ENCODE measurements around the gene EFEMP1.

The EFEMP1 gene

DNA sequence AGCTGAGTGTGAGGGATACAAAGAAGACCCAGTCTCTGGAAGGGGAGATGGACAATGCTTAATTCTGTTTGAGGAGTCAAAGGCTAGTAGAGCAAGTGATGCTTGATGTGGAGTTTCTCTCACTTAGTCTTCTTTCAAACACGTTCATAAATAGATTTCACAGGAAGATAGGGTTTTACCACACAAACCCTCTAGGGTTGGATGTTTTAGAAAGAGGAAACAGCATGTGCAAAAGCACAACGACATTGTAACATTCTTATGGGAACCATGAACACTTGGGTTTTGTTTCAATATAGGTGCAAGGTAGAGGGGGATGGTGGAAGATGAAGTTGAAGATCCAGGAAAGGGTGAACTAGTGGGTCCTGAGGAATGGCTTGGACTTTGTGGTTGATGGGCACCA lies 10.8 kb upstream of the EFEMP1 start:
- no peak for DNase-seq (ENCODE audit: low read depth in 2 of 3, low spot score in 2 of 3)

DNA sequence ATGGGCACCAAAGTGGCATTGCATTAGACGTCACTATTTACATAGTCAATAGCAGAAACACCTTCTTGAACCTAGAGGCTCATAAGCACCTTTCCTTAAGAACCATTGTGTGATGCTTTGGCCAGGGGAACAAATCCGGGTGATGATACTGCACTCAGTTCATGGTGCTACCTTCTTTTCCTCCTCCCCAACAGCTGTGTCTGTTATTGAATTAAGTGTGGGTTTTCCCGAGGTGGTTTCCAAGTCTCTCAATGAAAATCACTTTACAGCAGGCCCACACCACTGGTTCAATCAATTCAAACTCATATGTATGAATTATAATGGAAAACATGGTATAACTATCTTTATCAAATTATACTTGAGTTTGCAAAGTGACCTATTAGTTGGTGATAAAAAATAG lies 9.3 kb upstream of the EFEMP1 start:
- DNase-seq (ENCODE audit: low read depth in 2 of 3, low spot score in 2 of 3): no peak

DNA sequence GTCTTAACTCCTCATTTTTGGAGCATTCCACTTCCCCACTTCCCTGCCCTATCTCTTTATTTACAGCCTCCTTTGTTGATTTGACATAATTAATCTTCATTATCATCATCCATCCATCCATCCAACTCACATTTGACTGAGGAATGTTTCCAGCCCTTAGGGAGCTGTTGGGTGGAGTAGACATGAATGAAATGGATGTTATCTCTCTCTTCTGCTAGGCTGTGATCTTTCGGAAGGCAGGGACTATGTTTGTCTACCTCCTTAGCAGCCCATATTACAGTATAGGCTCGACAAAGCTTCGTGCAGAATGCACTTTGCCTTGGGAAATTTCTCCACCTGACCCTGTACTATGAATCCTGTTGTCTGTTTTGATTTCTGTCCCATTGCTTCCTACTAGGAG lies 7.7 kb upstream of the EFEMP1 start:
- no peak for DNase-seq (ENCODE audit: low read depth in 2 of 3, low spot score in 2 of 3)

DNA sequence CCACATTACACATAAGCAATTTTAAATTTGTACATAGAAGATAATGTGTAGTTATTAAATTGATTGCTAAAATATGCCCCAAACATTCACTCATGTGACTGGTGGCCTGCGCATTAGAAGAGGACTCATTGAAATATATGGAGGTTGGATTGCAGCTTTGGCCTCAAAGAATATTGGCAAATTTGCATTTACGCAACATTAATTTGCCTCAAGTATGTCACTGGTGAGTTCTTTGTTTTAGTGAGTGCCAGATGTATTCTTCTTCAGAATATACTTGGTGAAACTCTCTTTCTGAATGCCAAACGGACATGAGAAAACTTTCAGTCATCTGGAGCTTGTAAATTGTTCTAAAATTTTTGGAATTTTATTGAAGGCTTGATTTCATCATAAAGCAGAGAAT lies 5.9 kb upstream of the EFEMP1 start:
- no peak for DNase-seq (ENCODE audit: low read depth in 2 of 3, low spot score in 2 of 3)

DNA sequence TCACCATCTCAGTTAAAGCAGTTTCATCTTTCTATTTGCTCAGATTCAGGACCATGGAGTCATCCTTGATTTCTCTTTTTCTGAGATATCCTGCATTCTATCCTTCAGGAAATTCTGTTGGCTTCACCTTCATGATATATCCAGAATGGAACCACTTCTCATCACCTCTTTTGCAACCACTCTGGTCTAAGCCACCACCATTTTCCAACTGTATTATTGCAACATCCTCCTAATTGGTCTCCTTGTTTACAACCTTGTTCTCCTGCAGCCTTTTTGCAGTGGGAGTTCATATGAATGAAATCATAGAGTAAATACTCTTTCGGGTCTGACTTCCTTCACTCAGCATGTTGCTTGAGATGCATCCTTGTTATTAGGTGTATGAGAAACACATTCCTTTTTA lies 3.4 kb upstream of the EFEMP1 start:
- DNase-seq (ENCODE audit: low read depth in 2 of 3, low spot score in 2 of 3): no peak

DNA sequence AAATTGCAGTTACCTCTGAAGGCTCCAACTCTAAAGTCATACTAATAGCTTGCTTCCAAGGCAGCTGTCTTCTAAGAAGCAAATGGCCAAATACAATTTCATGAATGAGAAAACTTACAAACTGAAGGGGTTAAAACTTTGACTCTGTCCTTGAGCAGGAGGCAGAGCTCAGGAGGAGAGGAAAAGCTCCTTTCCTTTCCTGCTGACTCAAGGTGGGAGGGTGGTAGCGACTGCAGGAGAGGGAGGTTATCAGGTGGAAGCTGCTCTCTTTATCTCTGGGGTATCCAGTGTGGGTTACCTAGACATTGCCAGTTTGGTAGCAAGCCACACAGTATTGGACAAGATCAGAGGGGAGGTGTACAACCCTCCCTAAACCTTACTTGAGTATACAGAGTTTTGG lies 2.7 kb upstream of the EFEMP1 start:
- DNase-seq (ENCODE audit: low read depth in 2 of 3, low spot score in 2 of 3): no peak

DNA sequence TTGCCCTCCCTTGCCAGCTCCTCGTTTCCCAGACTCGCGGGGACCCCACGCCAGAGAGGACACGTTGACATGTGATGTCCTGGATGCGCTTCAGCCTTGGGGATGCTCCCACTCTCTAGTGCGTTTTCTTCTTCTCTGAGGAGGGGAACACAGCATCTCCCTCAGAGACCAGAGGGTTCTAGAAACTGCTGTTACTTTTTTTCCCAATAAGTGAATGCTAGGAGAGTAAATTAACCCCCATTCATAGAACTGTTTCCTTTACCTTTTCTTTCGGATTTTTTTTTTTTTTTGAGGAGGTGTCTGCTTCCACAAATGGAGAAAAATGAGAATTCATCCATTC lies 370 bp upstream of the EFEMP1 start:
- no peak for DNase-seq (ENCODE audit: low read depth in 2 of 3, low spot score in 2 of 3)

DNA sequence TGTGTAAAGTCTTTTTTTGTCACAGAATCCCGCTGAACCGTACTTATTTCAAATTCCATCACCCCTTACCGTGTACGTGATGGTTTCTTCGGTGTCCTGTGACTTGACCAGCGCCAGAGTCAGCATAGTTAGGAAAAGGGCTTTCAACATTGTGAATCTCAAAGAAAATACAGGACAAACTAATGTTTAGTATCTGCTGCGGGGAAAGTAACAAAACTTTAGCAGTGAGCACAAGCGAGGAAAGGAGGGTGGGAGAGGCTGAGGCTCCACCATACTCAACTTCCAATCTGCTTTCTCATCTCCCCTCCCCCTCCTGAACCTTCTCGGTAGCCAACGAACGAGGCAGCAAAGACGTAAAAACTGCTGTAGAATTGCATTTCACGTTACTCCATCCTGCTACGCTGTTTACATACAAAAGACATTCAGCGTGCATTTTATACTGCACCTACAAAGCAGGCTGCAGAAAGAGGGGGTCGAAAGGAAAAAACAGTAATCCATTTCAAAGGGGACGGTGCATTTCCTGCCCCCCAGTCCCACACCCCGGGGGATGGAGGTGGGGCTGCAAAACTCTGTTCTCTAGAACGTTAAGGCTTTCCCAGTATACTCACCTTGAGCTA lies 1.2 kb downstream of the EFEMP1 start:
- DNase-seq (ENCODE audit: low read depth in 2 of 3, low spot score in 2 of 3): no peak

DNA sequence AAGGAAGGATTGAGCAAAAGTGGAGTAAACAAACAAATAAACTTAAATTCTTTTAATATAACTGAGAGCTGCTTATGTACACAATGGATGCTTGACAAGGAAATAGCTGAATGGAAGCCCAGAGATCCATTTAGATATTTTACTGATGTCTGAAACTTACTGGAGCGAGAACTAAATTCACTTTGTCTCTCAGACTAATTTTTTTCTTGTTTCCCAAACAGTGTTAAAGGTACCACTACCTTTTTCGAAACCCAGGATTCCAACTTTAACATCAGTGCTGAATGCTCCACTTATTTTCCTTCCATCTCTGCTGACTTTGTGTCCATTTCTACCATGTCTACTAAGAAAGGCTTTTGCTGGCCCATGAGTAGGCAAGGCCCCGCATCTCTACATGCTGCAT lies 4.0 kb downstream of the EFEMP1 start:
- no peak for DNase-seq (ENCODE audit: low read depth in 2 of 3, low spot score in 2 of 3)

DNA sequence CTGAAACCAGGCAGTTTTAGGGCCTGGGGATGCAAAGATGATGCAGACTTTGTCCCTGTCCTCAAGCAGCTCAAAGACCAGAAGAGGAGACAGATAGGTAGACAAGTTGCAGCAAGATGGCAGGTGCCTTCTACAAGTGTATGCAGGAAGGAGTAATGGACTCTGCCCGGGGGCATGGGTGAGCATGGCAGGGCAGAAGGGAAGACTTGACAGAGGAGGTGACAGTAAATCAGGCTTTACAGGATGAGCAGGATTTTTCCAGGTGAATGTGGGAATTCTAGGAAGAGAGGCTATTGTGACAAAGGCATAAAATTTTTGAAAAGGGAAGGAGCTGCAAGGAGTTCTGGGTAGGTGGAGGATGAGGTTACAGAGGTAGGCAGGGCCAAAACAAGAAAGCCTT lies 4.7 kb downstream of the EFEMP1 start:
- no peak for DNase-seq (ENCODE audit: low read depth in 2 of 3, low spot score in 2 of 3)

DNA sequence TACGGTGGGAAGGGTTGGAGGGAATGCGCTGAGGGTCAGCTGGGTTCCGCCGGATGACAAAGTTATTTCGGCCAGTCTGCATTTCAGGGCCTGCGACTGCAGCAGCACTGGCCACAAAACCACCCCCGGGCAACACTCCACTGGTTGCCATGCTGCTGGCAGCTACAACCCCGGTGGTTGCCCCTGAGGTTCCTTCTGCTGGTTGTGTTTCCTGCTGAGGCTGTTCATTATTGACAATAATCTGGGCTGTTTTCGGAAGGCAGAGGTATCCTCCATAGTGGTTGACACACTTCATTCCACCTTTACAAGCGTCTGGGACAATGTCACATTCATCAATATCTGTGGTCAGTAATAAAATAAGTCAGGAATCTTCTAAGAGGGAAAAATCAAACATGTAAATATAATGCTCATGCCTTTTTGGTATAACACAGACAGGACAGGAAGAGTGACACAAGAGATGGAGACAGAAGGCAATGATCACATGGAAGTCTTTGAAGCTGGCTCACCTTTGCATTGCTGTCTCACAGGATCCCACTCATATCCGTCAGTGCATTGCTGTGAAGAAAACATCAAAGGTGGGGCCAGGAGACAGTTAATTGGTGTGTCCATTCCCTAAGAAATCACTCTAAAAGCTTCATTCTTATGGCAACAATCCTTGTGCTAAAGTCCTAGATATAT lies 5.7 kb downstream of the EFEMP1 start:
- no peak for DNase-seq (ENCODE audit: low read depth in 2 of 3, low spot score in 2 of 3)

DNA sequence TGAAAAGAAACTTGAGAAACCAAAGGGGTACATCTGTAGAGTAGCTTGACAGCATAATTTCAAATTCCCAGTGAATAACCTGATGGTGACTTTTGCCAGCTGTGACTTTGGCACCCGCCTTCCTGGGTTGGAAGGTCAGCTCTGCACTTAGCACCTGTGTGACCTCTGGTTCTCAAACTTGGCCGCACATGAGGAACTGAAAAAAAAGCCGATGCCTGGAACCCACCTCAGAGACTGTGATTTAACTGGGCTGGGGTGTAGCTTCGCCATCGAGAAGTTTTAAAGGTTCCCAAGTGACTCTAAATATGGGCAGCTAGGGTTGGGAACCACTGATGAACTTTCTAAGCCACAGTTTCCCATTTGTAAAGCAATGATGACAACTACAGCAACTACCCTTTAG lies 6.5 kb downstream of the EFEMP1 start:
- DNase-seq (ENCODE audit: low read depth in 2 of 3, low spot score in 2 of 3): no peak

DNA sequence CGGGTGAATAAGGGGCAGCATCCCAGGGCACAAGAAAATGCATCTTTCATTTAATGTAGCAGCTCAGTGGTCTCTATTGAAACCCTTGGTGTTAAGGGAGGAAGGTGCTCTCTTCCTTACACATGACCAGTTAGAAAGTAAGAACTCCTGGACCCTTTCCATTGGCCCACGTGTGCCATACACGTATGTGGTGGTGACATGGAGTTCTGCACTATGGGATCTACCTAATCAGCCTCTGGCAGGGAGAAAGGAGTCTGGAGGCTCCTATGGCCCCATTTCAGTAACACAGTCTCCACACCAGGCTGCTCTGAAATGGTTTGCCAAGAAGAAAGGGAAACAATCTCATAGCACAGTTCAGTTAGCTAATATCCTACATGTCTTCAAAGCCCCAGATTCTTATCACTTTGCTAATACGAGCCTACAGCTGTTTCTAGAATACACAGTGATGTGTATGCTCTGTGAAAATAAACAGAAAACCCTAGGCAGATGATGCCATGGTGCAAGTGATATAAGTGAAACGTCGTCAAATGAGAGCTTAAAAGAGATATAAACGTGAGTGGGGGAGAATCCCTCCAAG lies 7.0 kb downstream of the EFEMP1 start:
- no peak for DNase-seq (ENCODE audit: low read depth in 2 of 3, low spot score in 2 of 3)

DNA sequence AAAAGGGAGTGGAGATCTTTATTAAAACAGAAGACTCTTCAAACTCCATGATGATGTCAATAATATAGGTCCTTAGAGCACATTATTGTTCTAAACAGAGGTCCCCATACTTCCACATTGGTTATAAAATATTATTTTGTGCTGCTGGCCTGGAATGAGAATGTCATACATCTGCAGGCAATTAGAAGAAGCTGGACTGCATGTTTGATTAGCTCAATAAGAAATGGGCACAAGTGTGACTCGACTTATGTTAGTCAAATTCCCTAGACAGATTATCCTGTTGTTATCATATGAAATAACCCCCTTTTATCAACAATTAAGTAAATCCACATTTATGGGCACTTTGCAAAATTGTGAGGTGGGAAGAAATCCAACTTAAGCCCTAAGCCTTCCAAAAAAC lies 8.8 kb downstream of the EFEMP1 start:
- DNase-seq (ENCODE audit: low read depth in 2 of 3, low spot score in 2 of 3): no peak

DNA sequence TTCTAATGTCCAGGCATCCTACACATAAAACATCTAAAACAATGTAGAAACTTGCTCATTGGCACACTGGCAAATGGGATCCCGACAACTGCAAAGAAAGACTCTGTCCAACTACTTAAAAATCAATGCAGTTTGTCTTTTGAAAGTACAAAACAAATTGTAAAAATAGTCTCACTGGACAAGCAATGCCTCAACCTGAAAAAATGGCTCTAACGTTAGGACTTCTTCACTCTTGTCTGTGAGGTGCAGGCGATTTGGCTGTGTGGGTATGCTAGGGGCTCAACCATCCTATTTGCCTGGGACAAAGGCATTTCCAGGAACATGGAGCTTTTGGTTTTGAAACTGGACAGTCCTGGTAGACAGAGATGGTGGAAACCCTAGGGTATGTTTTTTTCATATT lies 10.7 kb downstream of the EFEMP1 start:
- DNase-seq (ENCODE audit: low read depth in 2 of 3, low spot score in 2 of 3): no peak

DNA sequence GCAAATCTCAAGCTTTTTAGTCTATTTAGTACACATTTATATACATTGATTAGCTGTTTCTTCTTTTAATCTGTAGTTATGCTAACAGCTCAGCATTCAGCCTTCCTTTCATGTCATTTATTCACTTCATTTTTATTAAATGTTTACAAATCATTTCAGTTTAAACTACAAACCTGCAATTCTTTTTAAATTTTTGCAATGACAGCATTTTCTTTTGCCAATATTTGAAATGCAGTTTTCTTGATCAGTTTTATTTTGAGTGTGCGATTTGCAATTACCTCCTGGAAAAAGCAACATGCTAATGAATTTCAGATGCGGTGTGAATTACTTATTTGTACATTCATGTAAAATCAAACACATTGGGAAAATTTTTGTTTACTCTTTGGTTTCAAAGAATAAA lies 13.5 kb downstream of the EFEMP1 start:
- no peak for DNase-seq (ENCODE audit: low read depth in 2 of 3, low spot score in 2 of 3)

DNA sequence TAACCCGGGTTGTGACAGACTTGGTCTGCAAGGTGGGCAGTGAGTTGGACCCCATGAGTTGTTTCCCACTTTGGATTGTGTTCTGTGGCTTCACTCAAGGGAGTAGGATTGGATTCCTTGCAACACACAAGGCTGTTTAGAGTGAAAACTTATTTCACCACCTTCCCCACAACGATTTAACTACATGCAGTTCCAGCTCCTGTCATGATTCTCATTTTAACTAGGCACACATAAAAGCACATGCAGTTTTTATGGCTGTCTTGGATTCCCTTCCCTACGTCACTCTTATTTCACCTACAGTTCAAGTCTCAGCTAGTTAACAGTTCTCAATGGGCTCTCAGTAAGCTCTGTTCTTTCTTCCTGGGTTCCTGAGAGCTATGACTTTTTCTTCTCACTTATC lies 15.9 kb downstream of the EFEMP1 start:
- no peak for DNase-seq (ENCODE audit: low read depth in 2 of 3, low spot score in 2 of 3)

DNA sequence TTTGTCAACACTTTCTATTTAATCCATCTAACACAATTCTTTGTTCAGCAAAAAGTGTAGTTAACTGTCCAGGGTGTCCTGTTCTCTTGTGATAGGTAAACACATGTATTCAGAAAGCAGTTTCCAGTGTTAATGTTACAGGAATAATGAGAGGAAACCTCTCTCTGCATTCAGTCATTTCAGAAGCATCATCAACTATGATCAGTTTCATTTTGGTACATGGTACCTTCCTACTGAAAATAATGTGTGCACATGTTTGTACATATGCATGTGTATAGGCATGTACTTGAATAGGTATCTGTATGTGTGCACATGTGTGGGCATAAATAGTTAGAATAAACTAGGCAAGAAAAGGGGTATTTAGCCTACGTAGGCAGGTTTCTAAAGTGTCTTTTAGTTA lies 16.6 kb downstream of the EFEMP1 start:
- no peak for DNase-seq (ENCODE audit: low read depth in 2 of 3, low spot score in 2 of 3)

DNA sequence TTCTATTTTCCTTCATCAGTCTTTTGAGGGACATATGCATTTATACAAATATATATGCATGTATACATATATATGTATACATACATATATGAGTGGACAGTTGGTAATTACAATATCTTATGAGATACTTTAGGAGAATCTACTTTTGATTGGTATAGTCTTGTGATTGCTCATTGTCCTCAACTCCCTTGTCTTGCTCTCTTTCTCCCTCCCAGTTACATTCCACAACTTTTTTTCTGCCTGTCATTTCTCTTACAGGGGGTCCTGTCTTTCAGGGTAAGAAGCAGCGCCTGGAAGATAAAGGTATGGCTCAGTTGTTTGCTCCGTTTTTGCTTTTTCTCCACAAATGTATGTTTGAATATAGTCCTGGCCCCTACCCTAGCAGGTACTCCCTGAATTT lies 19.9 kb downstream of the EFEMP1 start:
- DNase-seq (ENCODE audit: low read depth in 2 of 3, low spot score in 2 of 3): no peak

DNA sequence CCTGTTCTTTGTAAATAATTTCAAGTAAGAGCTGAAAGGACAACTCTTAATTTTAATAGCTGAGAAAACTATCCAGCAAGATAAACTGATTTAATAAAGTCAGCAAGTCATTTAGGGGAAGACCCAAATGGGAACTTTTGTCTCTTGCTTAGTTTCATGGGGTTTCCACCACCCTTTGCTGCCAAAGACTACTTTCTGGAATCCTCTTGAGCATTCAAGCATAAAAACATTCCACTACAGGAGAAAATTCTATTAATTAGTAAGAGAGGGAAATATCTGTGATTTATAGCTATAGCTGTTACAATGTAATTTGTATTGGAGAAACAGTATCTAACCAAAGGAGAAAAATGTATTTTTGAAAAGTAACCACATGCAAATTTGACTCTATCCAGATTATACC lies 20.6 kb downstream of the EFEMP1 start:
- no peak for DNase-seq (ENCODE audit: low read depth in 2 of 3, low spot score in 2 of 3)

DNA sequence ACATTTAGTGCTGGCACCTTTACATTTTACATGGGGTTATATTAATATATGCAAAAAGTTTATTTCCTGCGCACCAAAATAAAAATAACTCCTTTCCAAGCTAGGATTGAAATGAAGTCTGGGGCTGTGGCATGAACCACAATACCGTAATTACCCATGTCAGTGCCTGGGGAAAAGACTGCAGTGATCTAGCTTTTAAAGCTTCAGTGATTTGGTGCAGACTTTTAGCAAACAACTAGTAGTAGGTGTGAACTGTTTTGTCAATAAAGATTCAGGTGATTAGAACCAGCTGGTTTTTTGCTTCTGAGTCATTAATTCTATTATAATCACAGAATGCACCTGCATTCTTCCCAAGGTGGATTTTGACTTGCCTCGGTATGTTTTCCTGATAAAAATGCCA lies 21.2 kb downstream of the EFEMP1 start:
- DNase-seq (ENCODE audit: low read depth in 2 of 3, low spot score in 2 of 3): no peak

DNA sequence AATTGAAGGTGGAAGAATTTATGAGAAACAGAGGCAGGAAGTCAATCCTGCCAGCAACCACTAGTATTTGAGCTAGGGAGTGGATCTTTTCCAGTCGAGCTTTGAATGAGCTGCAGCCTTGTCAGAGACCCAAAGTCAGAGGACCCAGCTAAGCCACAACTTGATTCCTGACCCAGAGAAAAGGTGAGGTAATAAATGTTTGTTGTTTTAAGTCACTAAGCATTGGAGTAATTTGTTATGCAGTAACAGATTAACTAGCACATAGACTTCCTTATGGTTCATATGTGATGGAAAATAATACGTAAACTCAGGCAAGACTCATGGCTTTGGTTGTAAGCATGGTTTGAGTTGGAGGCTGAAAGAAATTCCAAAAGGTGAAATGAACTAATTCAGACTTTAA lies 21.6 kb downstream of the EFEMP1 start:
- no peak for DNase-seq (ENCODE audit: low read depth in 2 of 3, low spot score in 2 of 3)

DNA sequence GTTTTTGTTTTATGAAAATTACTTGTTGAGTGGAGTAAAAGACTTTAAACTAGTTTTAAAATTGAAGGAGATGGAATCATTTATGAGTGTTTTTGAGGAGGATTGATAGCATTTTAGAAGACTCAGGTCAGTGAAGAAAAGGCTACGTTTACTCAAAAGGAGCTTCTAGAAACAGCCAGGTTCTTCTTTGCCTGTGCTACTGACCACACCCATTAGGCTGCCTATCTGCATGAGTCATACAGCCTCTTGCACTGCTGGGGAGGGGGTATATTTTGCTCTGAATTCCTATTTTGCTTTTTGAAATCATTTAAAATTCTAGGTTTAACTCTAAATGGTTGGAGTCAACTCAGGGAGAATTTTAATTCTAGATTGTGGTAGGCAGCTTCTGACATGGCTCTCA lies 22.3 kb downstream of the EFEMP1 start:
- DNase-seq (ENCODE audit: low read depth in 2 of 3, low spot score in 2 of 3): no peak
